D721Med (cell line): ENCODE results near the gene ATG10.
A peak's percentile ranks its signal among the peaks of the same experiment; 100 is the strongest.

Experiments used
- DNase-seq: peaks from one replicate; pipeline ENCODE4 v3.0.0; 2011; ENCODE audit warnings: low spot score; ENCODE audit not compliant: insufficient read length
- FAIRE-seq: peaks from 2 replicates; lab custom pipeline; 2011; peaks lifted over from hg19 to GRCh38; lab: Jason Lieb, UNC
- CTCF ChIP-seq: IDR thresholded peaks from 2 replicates; pipeline ENCODE4 v1.5.1; 2012; ENCODE audit warnings: mild to moderate bottlenecking, control low read depth; ENCODE audit not compliant: insufficient read depth; ENCODE audit errors: missing control alignments

ATG10 gene

GRCh38 chr5:82217917-82218316, 246.1 kb downstream of the ATG10 start:
- no peak for TF ChIP-seq CTCF
- DNase-seq = no peak
- FAIRE-seq = no peak

- DNase-seq (no peak), FAIRE-seq (no peak)
- TF ChIP-seq CTCF = no peak
These were observed 246.7 kb downstream of the ATG10 start for GRCh38 chr5:82218374-82219156.

GRCh38 chr5:82221020-82221419, 249.2 kb downstream of the ATG10 start:
- DNase-seq = no peak
- FAIRE-seq = no peak

GRCh38 chr5:82222597-82223574, 251.1 kb downstream of the ATG10 start:
- no peak for DNase-seq
- FAIRE-seq = no peak
- no peak for TF ChIP-seq CTCF

More at GRCh38 chr5:82221020-82221419, 249.2 kb downstream of the ATG10 start:
- no peak for TF ChIP-seq CTCF

- DNase-seq = peak; percentile 27
- peak; percentile 89 for TF ChIP-seq CTCF
- peak; percentile 41 for FAIRE-seq
These were observed 253.8 kb downstream of the ATG10 start for GRCh38 chr5:82225525-82226172.

- no peak for TF ChIP-seq CTCF
- FAIRE-seq (no peak), DNase-seq (no peak)
These were observed 263.1 kb downstream of the ATG10 start for GRCh38 chr5:82234885-82235284.
